Transverse colon (tissue), 4 donors: Measurements from ENCODE around the gene MAGI1. TPM values are rescaled to one million over a fixed set of nuclear protein-coding genes. Genes with fewer than 3 reads are reported as not detected.

Experiments used
- DNase-seq: peaks from one replicate; pipeline ENCODE4 v3.0.0-alpha.2; 2019
- H3K27ac ChIP-seq, 4 donors: fragments of 200-600 bp; sonication (generic); 2 replicates each; pipeline ENCODE4 v1.5.1; 2016 to 2018; ENCODE audit warnings: inconsistent platforms in 4 of 4
- H3K27me3 ChIP-seq: fragments of 200-600 bp; sonication (generic); 2 replicates; pipeline ENCODE4 v1.5.1; 2017; ENCODE audit warnings: inconsistent platforms
- H3K36me3 ChIP-seq, 4 donors: fragments of 200-600 bp; sonication (generic); 2 replicates each; pipeline ENCODE4 v1.5.1; 2017 to 2019; ENCODE audit warnings: inconsistent platforms in 4 of 4
- H3K4me1 ChIP-seq, 4 donors: fragments of 200-600 bp; sonication (generic); 2 replicates each; pipeline ENCODE4 v1.5.1; 2017 to 2020; ENCODE audit warnings: inconsistent platforms in 4 of 4
- H3K4me3 ChIP-seq, 4 donors: fragments of 200-600 bp; sonication (generic); 1 replicate in 1 of 4; 2 replicates in 3 of 4; pipeline versions ENCODE4 v1.5.1 to v1.6.1; 2017 to 2019; ENCODE audit warnings: inconsistent platforms in 4 of 4
- H3K9me3 ChIP-seq, 2 donors: fragments of 200-600 bp; sonication (generic); 2 replicates each; pipeline ENCODE4 v1.5.1; 2017 to 2019; ENCODE audit warnings: inconsistent platforms in 2 of 2
- CTCF ChIP-seq, 5 experiments: fragments of 200-600 bp in 3 of 5; fragments of 450-650 bp in 2 of 5; sonication (generic) in 3 of 5; IDR thresholded peaks; 1 replicate in 2 of 5; 2 replicates in 3 of 5; pipeline ENCODE4 v1.5.1; 2016 to 2017; ENCODE audit warnings: antibody characterized with exemption in 5 of 5, inconsistent platforms in 3 of 5, mild to moderate bottlenecking in 2 of 5, moderate library complexity in 1 of 5
- EP300 ChIP-seq: sonication (generic); formaldehyde crosslinking; IDR thresholded peaks from one replicate; pipeline ENCODE4 v1.6.1; 2017; ENCODE audit warnings: antibody characterized with exemption, low read depth
- POLR2A ChIP-seq: fragments of 450-650 bp; IDR thresholded peaks from one replicate; pipeline ENCODE4 v1.6.1; 2016; ENCODE audit warnings: antibody characterized with exemption, mild to moderate bottlenecking, moderate library complexity
- POLR2AphosphoS5 ChIP-seq, 3 donors: sonication (generic); formaldehyde crosslinking; IDR thresholded peaks; one replicate each; pipeline ENCODE4 v1.6.1; 2016; ENCODE audit warnings: antibody characterized with exemption in 3 of 3
- WGBS, 2 donors: methylation state at CpG; one replicate each; pipeline ENCODE4 v1.1.5; 2018; ENCODE audit warnings: low coverage in 1 of 2; 5-methylcytosine and 5-hydroxymethylcytosine counted together
- in situ Hi-C, 4 donors: fragments of 200-750 bp; cut with MboI; loops; one replicate each; pipeline versions ENCODE4 v1.15.0 to v1.15.1; 2017; ENCODE audit warnings: low sequenced_read_pairs in 3 of 4, low pct_ligation_motif_present in 1 of 4, low pct_unique_long_range_greater_than_20kb in 1 of 4
- intact Hi-C: fragments of 100-400 bp; cut with DNase I; formaldehyde crosslinking; loops from one replicate; pipeline ENCODE4 v1.15.1; 2023; ENCODE audit warnings: low total_unique reads
- total RNA-seq, 4 donors: library from RNA; depleted of rRNA; stranded (reverse); fragments of >200 nt; gene quantifications; one replicate each; pipeline ENCODE4 v1.1.0, GENCODE V29; 2016

MAGI1 gene
- total RNA-seq, 4 donors from 2014 or later: 50.8 to 190 (median 67.4) TPM

- in situ Hi-C loops: no loop called here
- no peaks in the 10 kb centered on the region for H3K9me3 ChIP-seq
- TF ChIP-seq POLR2AphosphoS5 (IDR thresholded peaks at IDR 0.05): no peak
- TF ChIP-seq POLR2A: no peak
- no peak for TF ChIP-seq CTCF (IDR thresholded peaks at IDR 0.05)
- TF ChIP-seq EP300: no peak
- intact Hi-C loops: no loop called here
- peaks cover 10 to 33% (median 27%) of the 10 kb centered on the region in 4 donors for H3K4me1 ChIP-seq
- 85 to 86% methylated on average over 4 of the region's 4 CpGs for WGBS, 2 donors
- H3K27ac ChIP-seq: no peak overlapping the region
- H3K36me3 ChIP-seq: no peaks in the 10 kb centered on the region
- no peaks in the 10 kb centered on the region for H3K27me3 ChIP-seq
- DNase-seq: no peak
- H3K4me3 ChIP-seq: no peak overlapping the region
Measured at GRCh38 chr3:65481085-65481484, 557.6 kb downstream of the MAGI1 start.

- no peak for TF ChIP-seq POLR2A
- no peak for TF ChIP-seq POLR2AphosphoS5 (IDR thresholded peaks at IDR 0.05)
- TF ChIP-seq CTCF (IDR thresholded peaks at IDR 0.05): no peak
- no peak for TF ChIP-seq EP300
- DNase-seq: no peak
- no peaks in the 10 kb centered on the region for H3K9me3 ChIP-seq
- in situ Hi-C loops: no loop called here
- H3K4me3 ChIP-seq: no peak overlapping the region
- H3K27me3 ChIP-seq: no peaks in the 10 kb centered on the region
- no peaks in the 10 kb centered on the region for H3K36me3 ChIP-seq
- H3K4me1 ChIP-seq: peaks cover 10 to 22% (median 21%) of the 10 kb centered on the region in 4 donors
- whole genome bisulfite sequencing, 2 donors: 81 to 89% methylated on average over 3 of the region's 3 CpGs
- intact Hi-C loops: no loop called here
- no peak overlapping the region for H3K27ac ChIP-seq
Measured at GRCh38 chr3:65479990-65480389, 558.7 kb downstream of the MAGI1 start.

- DNase-seq: no peak
- WGBS, 2 donors: 87 to 95% methylated on average over 9 to 13 of the region's 13 CpGs
Measured at GRCh38 chr3:65478551-65479500, 559.9 kb downstream of the MAGI1 start.

More at GRCh38 chr3:65478551-65479500, 559.9 kb downstream of the MAGI1 start:
- no peak for TF ChIP-seq CTCF (IDR thresholded peaks at IDR 0.05)
- TF ChIP-seq POLR2AphosphoS5 (IDR thresholded peaks at IDR 0.05): no peak
- TF ChIP-seq POLR2A: no peak
- no peak for TF ChIP-seq EP300
- H3K4me3 ChIP-seq: no peak overlapping the region
- H3K27ac ChIP-seq: no peak overlapping the region
- peaks cover 10 to 12% (median 11%) of the 10 kb centered on the region in 4 donors for H3K4me1 ChIP-seq
- no peaks in the 10 kb centered on the region for H3K36me3 ChIP-seq
- no peaks in the 10 kb centered on the region for H3K9me3 ChIP-seq
- no peaks in the 10 kb centered on the region for H3K27me3 ChIP-seq
- intact Hi-C loops (no loop called here), in situ Hi-C loops (no loop called here)
